T-helper 1 cell treated with Interleukin-12 subunit alpha and Interleukin-12 subunit beta and Interleukin-4 antibody, amounts not matched to agents 30 μg/mL and 1 μg/mL, for 36 hours (primary cell): ENCODE results near the gene L3HYPDH.

Experiments used
- H3K27ac Mint-ChIP-seq: one replicate; pipeline ENCODE4 v1.8.0; 2021; ENCODE audit warnings: mild to moderate bottlenecking, mixed read lengths
- H3K27me3 Mint-ChIP-seq: one replicate; pipeline ENCODE4 v1.8.0; 2021; ENCODE audit warnings: low read depth, mixed read lengths
- H3K36me3 Mint-ChIP-seq: one replicate; pipeline ENCODE4 v1.8.0; 2021; ENCODE audit warnings: low read depth, mixed read lengths
- H3K4me1 Mint-ChIP-seq: one replicate; pipeline ENCODE4 v1.8.0; 2021; ENCODE audit warnings: low read depth, mixed read lengths
- H3K4me3 Mint-ChIP-seq: one replicate; pipeline ENCODE4 v1.8.0; 2021; ENCODE audit warnings: mild to moderate bottlenecking, moderate library complexity, mixed read lengths
- H3K9me3 Mint-ChIP-seq: one replicate; pipeline ENCODE4 v1.8.0; 2021; ENCODE audit warnings: mixed read lengths

Gene L3HYPDH

GRCh38 chr14:59483819-59484638 is at the start of gene L3HYPDH, which contains the start of gene JKAMP:
Gene L3HYPDH (minus strand): TSS chr14:59484408. CDS start chr14:59484316, 92 bp downstream.
Gene JKAMP (plus strand): TSS chr14:59484517. CDS start chr14:59484590, 73 bp downstream.
- Mint-ChIP-seq H3K4me3 (peak within 1 kb of the TSS; percentile 92), H3K4me1 (peaks cover 49% of the 10 kb centered on the region)

GRCh38 chr14:59532419-59532818 is 48.2 kb upstream of the L3HYPDH start:
- peaks cover 9% of the 10 kb centered on the region for H3K27me3 Mint-ChIP-seq
- H3K27ac Mint-ChIP-seq: no peak overlapping the region
- H3K4me1 Mint-ChIP-seq: no peaks in the 10 kb centered on the region
- H3K4me3 Mint-ChIP-seq: no peak overlapping the region
- H3K36me3 Mint-ChIP-seq: no peaks in the 10 kb centered on the region
- H3K9me3 Mint-ChIP-seq: peaks cover 4% of the 10 kb centered on the region

More at GRCh38 chr14:59483819-59484638, at the start of gene L3HYPDH, which contains the start of gene JKAMP:
- Mint-ChIP-seq H3K27ac (peak within 1 kb of the TSS; percentile 91), H3K36me3 (peaks cover 10% of the 10 kb centered on the region), H3K9me3 (no peaks in the 10 kb centered on the region), H3K27me3 (no peaks in the 10 kb centered on the region)

- Mint-ChIP-seq H3K27me3 (peaks cover 9% of the 10 kb centered on the region), H3K4me1 (no peaks in the 10 kb centered on the region), H3K9me3 (peaks cover 4% of the 10 kb centered on the region), H3K27ac (no peak overlapping the region), H3K36me3 (no peaks in the 10 kb centered on the region), H3K4me3 (no peak overlapping the region)
Measured at GRCh38 chr14:59530349-59530748, 46.1 kb upstream of the L3HYPDH start.

- Mint-ChIP-seq H3K4me3 (no peak overlapping the region), H3K27ac (no peak overlapping the region), H3K27me3 (peaks cover 9% of the 10 kb centered on the region), H3K36me3 (no peaks in the 10 kb centered on the region), H3K4me1 (no peaks in the 10 kb centered on the region), H3K9me3 (peaks cover 4% of the 10 kb centered on the region)
Measured at GRCh38 chr14:59529189-59529588, 45.0 kb upstream of the L3HYPDH start.

GRCh38 chr14:59520224-59520623 is 36.0 kb upstream of the L3HYPDH start:
- peaks cover 12% of the 10 kb centered on the region for H3K27me3 Mint-ChIP-seq
- no peaks in the 10 kb centered on the region for H3K4me1 Mint-ChIP-seq
- H3K27ac Mint-ChIP-seq: no peak overlapping the region
- H3K9me3 Mint-ChIP-seq: no peaks in the 10 kb centered on the region
- H3K4me3 Mint-ChIP-seq: no peak overlapping the region
- no peaks in the 10 kb centered on the region for H3K36me3 Mint-ChIP-seq

- Mint-ChIP-seq H3K27ac (no peak overlapping the region), H3K9me3 (no peaks in the 10 kb centered on the region), H3K36me3 (no peaks in the 10 kb centered on the region), H3K27me3 (peaks cover 31% of the 10 kb centered on the region), H3K4me3 (no peak overlapping the region), H3K4me1 (no peaks in the 10 kb centered on the region)
Measured at GRCh38 chr14:59511916-59512575, 27.8 kb upstream of the L3HYPDH start.

GRCh38 chr14:59510966-59511365 is 26.8 kb upstream of the L3HYPDH start:
- Mint-ChIP-seq H3K27me3 (peaks cover 26% of the 10 kb centered on the region), H3K9me3 (no peaks in the 10 kb centered on the region), H3K36me3 (no peaks in the 10 kb centered on the region), H3K4me1 (no peaks in the 10 kb centered on the region), H3K4me3 (no peak overlapping the region), H3K27ac (no peak overlapping the region)

GRCh38 chr14:59510001-59510400 is 25.8 kb upstream of the L3HYPDH start:
- no peaks in the 10 kb centered on the region for H3K36me3 Mint-ChIP-seq
- no peaks in the 10 kb centered on the region for H3K4me1 Mint-ChIP-seq
- peaks cover 23% of the 10 kb centered on the region for H3K27me3 Mint-ChIP-seq
- H3K27ac Mint-ChIP-seq: no peak overlapping the region
- H3K4me3 Mint-ChIP-seq: no peak overlapping the region
- no peaks in the 10 kb centered on the region for H3K9me3 Mint-ChIP-seq

GRCh38 chr14:59509101-59509500 is 24.9 kb upstream of the L3HYPDH start:
- H3K36me3 Mint-ChIP-seq: no peaks in the 10 kb centered on the region
- H3K27me3 Mint-ChIP-seq: peaks cover 16% of the 10 kb centered on the region
- H3K4me3 Mint-ChIP-seq: no peak overlapping the region
- H3K9me3 Mint-ChIP-seq: no peaks in the 10 kb centered on the region
- no peaks in the 10 kb centered on the region for H3K4me1 Mint-ChIP-seq
- no peak overlapping the region for H3K27ac Mint-ChIP-seq

- Mint-ChIP-seq H3K36me3 (no peaks in the 10 kb centered on the region), H3K27me3 (peaks cover 16% of the 10 kb centered on the region)
Measured at GRCh38 chr14:59507752-59508103, 23.5 kb upstream of the L3HYPDH start.

GRCh38 chr14:59507063-59507751 is 23.0 kb upstream of the L3HYPDH start:
- Mint-ChIP-seq H3K9me3 (no peaks in the 10 kb centered on the region), H3K27me3 (peaks cover 16% of the 10 kb centered on the region), H3K36me3 (no peaks in the 10 kb centered on the region), H3K27ac (no peak overlapping the region), H3K4me1 (no peaks in the 10 kb centered on the region), H3K4me3 (no peak overlapping the region)

More at GRCh38 chr14:59507752-59508103, 23.5 kb upstream of the L3HYPDH start:
- no peaks in the 10 kb centered on the region for H3K4me1 Mint-ChIP-seq
- no peaks in the 10 kb centered on the region for H3K9me3 Mint-ChIP-seq
- H3K27ac Mint-ChIP-seq: no peak overlapping the region
- H3K4me3 Mint-ChIP-seq: no peak overlapping the region

GRCh38 chr14:59503256-59503655 is 19.0 kb upstream of the L3HYPDH start:
- peaks cover 1% of the 10 kb centered on the region for H3K4me1 Mint-ChIP-seq
- H3K9me3 Mint-ChIP-seq: no peaks in the 10 kb centered on the region
- H3K27ac Mint-ChIP-seq: no peak overlapping the region
- no peak overlapping the region for H3K4me3 Mint-ChIP-seq
- H3K36me3 Mint-ChIP-seq: peaks cover 4% of the 10 kb centered on the region
- H3K27me3 Mint-ChIP-seq: no peaks in the 10 kb centered on the region

- H3K27ac Mint-ChIP-seq: no peak overlapping the region
- peaks cover 1% of the 10 kb centered on the region for H3K4me1 Mint-ChIP-seq
- H3K4me3 Mint-ChIP-seq: no peak overlapping the region
- H3K36me3 Mint-ChIP-seq: peaks cover 12% of the 10 kb centered on the region
- no peaks in the 10 kb centered on the region for H3K9me3 Mint-ChIP-seq
- H3K27me3 Mint-ChIP-seq: no peaks in the 10 kb centered on the region
Measured at GRCh38 chr14:59500732-59501131, 16.5 kb upstream of the L3HYPDH start.

GRCh38 chr14:59492384-59492783 is 8.2 kb upstream of the L3HYPDH start:
- no peaks in the 10 kb centered on the region for H3K9me3 Mint-ChIP-seq
- peaks cover 53% of the 10 kb centered on the region for H3K36me3 Mint-ChIP-seq
- no peak overlapping the region for H3K27ac Mint-ChIP-seq
- peaks cover 31% of the 10 kb centered on the region for H3K4me1 Mint-ChIP-seq
- no peaks in the 10 kb centered on the region for H3K27me3 Mint-ChIP-seq
- no peak overlapping the region for H3K4me3 Mint-ChIP-seq
